ENCODE data around the gene TAF11. TPM values are rescaled to one million over a fixed set of nuclear protein-coding genes. Genes with fewer than 3 reads are reported as not detected.

TAF11 gene
- total and polyA plus RNA-seq, 2 donors (not counting 3 experiments of a cell fraction or from before 2014, with no cell fraction given): 30.7 to 37.1 TPM

- Histone ChIP-seq H3K4me3 (replicated peaks in 1 of 3; ENCODE audit: insufficient read depth in 1 of 3, low read depth in 1 of 3, low read length in 3 of 3) (no peak overlapping the region), H4K20me1 (replicated peaks; ENCODE audit: control insufficient read depth, extremely low read depth, insufficient read depth, low read length) (no peaks in the 10 kb centered on the region), H3K4me1 (ENCODE audit: control insufficient read depth, extremely low read depth, insufficient read depth, low read length) (peaks cover 14% of the 10 kb centered on the region), H3K9me1 (replicated peaks; ENCODE audit: control insufficient read depth, extremely low read depth, insufficient read depth, low read length) (no peaks in the 10 kb centered on the region), H3K36me3 (ENCODE audit: control insufficient read depth in 2 of 2, extremely low read depth in 1 of 2, insufficient read depth in 2 of 2, low read length in 2 of 2) (no peaks in the 10 kb centered on the region), H2AFZ (ENCODE audit: low read depth, low read length) (no peak overlapping the region), H3K9me3 (replicated peaks; ENCODE audit: control insufficient read depth, insufficient read depth, low read length) (no peaks in the 10 kb centered on the region), H3K79me2 (ENCODE audit: control insufficient read depth, insufficient read depth, low read length) (peaks cover 12% of the 10 kb centered on the region), H3K4me2 (ENCODE audit: insufficient read depth, low read length) (no peak overlapping the region), H3K27me3 (ENCODE audit: control insufficient read depth in 2 of 2, insufficient read depth in 2 of 2, low read length in 2 of 2) (no peaks in the 10 kb centered on the region), H3K9ac (replicated peaks; ENCODE audit: extremely low read depth, insufficient read depth, low read length) (no peak overlapping the region), H3K27ac (ENCODE audit: insufficient read depth, low read depth, low read length) (no peak overlapping the region)
- FAIRE-seq (no peak), DNase-seq (ENCODE audit: low read depth, low spot score) (no peak)
- intact Hi-C loops (cut with micrococcal nuclease) (loop anchor here (10.0 kb wide), 1 partner anchor 64 kb away; no protein-coding TSS in a partner anchor), dilution Hi-C loops (cut with MboI; ENCODE audit: extremely low pct_ligation_motif_present, low sequenced_read_pairs) (no loop called here)
- ChIA-PET POLR2A (no interaction called here), CTCF (interaction anchor here (1.2 to 2.1 kb wide), 3 partner anchors 13 to 248 kb away, joined by 3 to 7 read pairs (median 6); no protein-coding TSS in a partner anchor)
- BruUV-seq (replicated peaks): no TSS peak
- TF ChIP-seq GATA2 (IDR thresholded peaks at IDR 0.05; ENCODE audit: insufficient read depth, insufficient read length, low read depth, low read length) (no peak), MYC (IDR thresholded peaks at IDR 0.05; ENCODE audit: low read depth, low read length) (no peak), FOS (IDR thresholded peaks at IDR 0.05; ENCODE audit: borderline replicate concordance, insufficient read depth, low read length) (no peak), CTCF (IDR thresholded peaks at IDR 0.05; ENCODE audit: extremely low read depth in 1 of 2, insufficient read depth in 1 of 2, low read depth in 1 of 2, low read length in 2 of 2) (no peak), EZH2 (IDR thresholded peaks at IDR 0.05; ENCODE audit: borderline replicate concordance, low read depth, low read length, severe bottlenecking) (no peak), POLR2AphosphoS5 (IDR thresholded peaks at IDR 0.05; ENCODE audit: insufficient read depth, low read depth, low read length) (no peak), POLR2A (IDR thresholded peaks at IDR 0.05; ENCODE audit: low read depth, low read length) (no peak), MAX (IDR thresholded peaks at IDR 0.05; ENCODE audit: insufficient read depth, insufficient read length) (no peak), JUN (IDR thresholded peaks at IDR 0.05; ENCODE audit: borderline replicate concordance, insufficient read depth, insufficient read length, low read depth) (no peak)
Observed at GRCh38 chr6:34891296-34891695, 3.5 kb upstream of the TAF11 start.

Data from endothelial cell of umbilical vein (primary cell).